Chondrocyte (in vitro differentiated cells): ENCODE data around the gene TAS2R10. TPM values are rescaled to one million over a fixed set of nuclear protein-coding genes. Genes with fewer than 3 reads are reported as not detected.
"Not testable (repeated sequence)": the region's sequence is repeated elsewhere in the genome, so short reads cannot be mapped to it uniquely, and the experiment has no call there.

Experiments
- DNase-seq: peaks from one replicate; pipeline ENCODE4 v3.0.0; 2021; ENCODE audit warnings: mixed read lengths, low spot score
- H3K27ac Mint-ChIP-seq: one replicate; pipeline ENCODE4 v1.8.0; 2021; ENCODE audit warnings: mild to moderate bottlenecking, moderate library complexity, mixed read lengths; ENCODE audit not compliant: unreplicated experiment
- H3K27me3 Mint-ChIP-seq: 2 replicates; pipeline ENCODE4 v1.8.0; 2021; ENCODE audit warnings: low read depth, mixed read lengths
- H3K36me3 Mint-ChIP-seq: 2 replicates; pipeline ENCODE4 v1.8.0; 2021; ENCODE audit warnings: low read depth, mixed read lengths
- H3K4me1 Mint-ChIP-seq: 2 replicates; pipeline ENCODE4 v1.8.0; 2021; ENCODE audit warnings: low read depth, mild to moderate bottlenecking, mixed read lengths
- H3K4me3 Mint-ChIP-seq: one replicate; pipeline ENCODE4 v1.8.0; 2021; ENCODE audit warnings: mild to moderate bottlenecking, moderate library complexity, mixed read lengths; ENCODE audit not compliant: unreplicated experiment
- H3K9me3 Mint-ChIP-seq: 2 replicates; pipeline ENCODE4 v1.8.0; 2021; ENCODE audit warnings: low read depth, mixed read lengths
- CTCF ChIP-seq: fragments of 200-600 bp; sonication (generic); IDR thresholded peaks from 2 replicates; pipeline ENCODE4 v1.5.0; 2021; ENCODE audit warnings: antibody characterized with exemption, mild to moderate bottlenecking, moderate library complexity
- total RNA-seq: library from RNA; stranded (reverse); gene quantifications from 3 replicates; pipeline ENCODE4 v1.2.1, GENCODE V29; 2021

The TAS2R10 gene
- total RNA-seq, 1 donor from 2014 or later = 0.47 TPM

- no peaks in the 10 kb centered on the region for H3K36me3 Mint-ChIP-seq
- H3K27me3 Mint-ChIP-seq = peaks cover 7% of the 10 kb centered on the region
- H3K4me3 Mint-ChIP-seq = no peak within 1 kb of the TSS
- no peak for TF ChIP-seq CTCF
- H3K9me3 Mint-ChIP-seq = no peaks in the 10 kb centered on the region
- DNase-seq = no peak
- no peak within 1 kb of the TSS for H3K27ac Mint-ChIP-seq
- no peaks in the 10 kb centered on the region for H3K4me1 Mint-ChIP-seq
These were observed 16.1 kb downstream of the TAS2R10 start, which contains the start of gene TAS2R9 for GRCh38 chr12:10810068-10810467. TAS2R9 (minus strand) TSS chr12:10810168; CDS start chr12:10810075, 93 bp downstream.

GRCh38 chr12:10807186-10807585 lies 19.0 kb downstream of the TAS2R10 start, which contains the start of gene TAS2R8:
TAS2R8 (minus strand) TSS chr12:10807286; CDS start chr12:10806980, 306 bp downstream.
- no peak for TF ChIP-seq CTCF
- no peak within 1 kb of the TSS for H3K4me3 Mint-ChIP-seq
- H3K27ac Mint-ChIP-seq = no peak within 1 kb of the TSS

GRCh38 chr12:10802587-10802986 lies 23.6 kb downstream of the TAS2R10 start, which contains the start of gene TAS2R7:
TAS2R7 (minus strand) TSS chr12:10802627; CDS start chr12:10802570, 57 bp downstream.
- H3K4me1 Mint-ChIP-seq = no peaks in the 10 kb centered on the region

More at GRCh38 chr12:10807186-10807585, 19.0 kb downstream of the TAS2R10 start, which contains the start of gene TAS2R8:
- Mint-ChIP-seq H3K9me3 (no peaks in the 10 kb centered on the region), H3K4me1 (no peaks in the 10 kb centered on the region), H3K27me3 (peaks cover 11% of the 10 kb centered on the region), H3K36me3 (no peaks in the 10 kb centered on the region)
- DNase-seq = no peak

GRCh38 chr12:10801741-10802140 lies 24.4 kb downstream of the TAS2R10 start:
- Mint-ChIP-seq H3K9me3 (no peaks in the 10 kb centered on the region), H3K27me3 (peaks cover 38% of the 10 kb centered on the region), H3K4me3 (no peak overlapping the region), H3K4me1 (no peaks in the 10 kb centered on the region), H3K36me3 (no peaks in the 10 kb centered on the region), H3K27ac (no peak overlapping the region)
- DNase-seq = no peak
- TF ChIP-seq CTCF = no peak

More at GRCh38 chr12:10802587-10802986, 23.6 kb downstream of the TAS2R10 start, which contains the start of gene TAS2R7:
- peaks cover 33% of the 10 kb centered on the region for H3K27me3 Mint-ChIP-seq
- H3K9me3 Mint-ChIP-seq = no peaks in the 10 kb centered on the region
- H3K36me3 Mint-ChIP-seq = no peaks in the 10 kb centered on the region
- H3K27ac Mint-ChIP-seq = no peak within 1 kb of the TSS
- no peak for TF ChIP-seq CTCF
- DNase-seq = no peak
- no peak within 1 kb of the TSS for H3K4me3 Mint-ChIP-seq

GRCh38 chr12:10794222-10794621 lies 31.9 kb downstream of the TAS2R10 start:
- no peak for TF ChIP-seq CTCF
- H3K27ac Mint-ChIP-seq = no peak overlapping the region

GRCh38 chr12:10791769-10792168 lies 34.4 kb downstream of the TAS2R10 start:
- H3K4me3 Mint-ChIP-seq, H3K4me1 Mint-ChIP-seq, H3K36me3 Mint-ChIP-seq, H3K27ac Mint-ChIP-seq, H3K9me3 Mint-ChIP-seq, DNase-seq: not testable (repeated sequence)
- peaks cover 18% of the 10 kb centered on the region for H3K27me3 Mint-ChIP-seq

More at GRCh38 chr12:10794222-10794621, 31.9 kb downstream of the TAS2R10 start:
- peaks cover 25% of the 10 kb centered on the region for H3K27me3 Mint-ChIP-seq
- H3K9me3 Mint-ChIP-seq = no peaks in the 10 kb centered on the region
- no peaks in the 10 kb centered on the region for H3K36me3 Mint-ChIP-seq
- no peak overlapping the region for H3K4me3 Mint-ChIP-seq
- no peak for DNase-seq
- H3K4me1 Mint-ChIP-seq = no peaks in the 10 kb centered on the region
